Left hindlimb (tissue), 1 donor: ENCODE results near the gene CNOT3.

Experiments
- DNase-seq: peaks from one replicate; pipeline ENCODE4 v3.0.0-alpha.2; 2018

The CNOT3 gene

GRCh38 chr19:54196536-54196935 is 59.0 kb downstream of the CNOT3 start:
- DNase-seq, result no peak

- no peak for DNase-seq
These were observed 59.6 kb downstream of the CNOT3 start for GRCh38 chr19:54197121-54197520.

GRCh38 chr19:54199401-54199800 is 61.8 kb downstream of the CNOT3 start:
- no peak for DNase-seq

- no peak for DNase-seq
These were observed 63.7 kb downstream of the CNOT3 start for GRCh38 chr19:54201172-54201701.

- DNase-seq, result no peak
These were observed 64.4 kb downstream of the CNOT3 start for GRCh38 chr19:54201980-54202379.

- DNase-seq, result no peak
These were observed 65.6 kb downstream of the CNOT3 start for GRCh38 chr19:54203151-54203611.

- no peak for DNase-seq
These were observed 67.4 kb downstream of the CNOT3 start for GRCh38 chr19:54204767-54205468.
